CD4-positive, alpha-beta T cell (primary cell): Measurements from ENCODE around the gene RBM46. TPM values are rescaled to one million over a fixed set of nuclear protein-coding genes. Genes with fewer than 3 reads are reported as not detected.

Experiments used
- ATAC-seq: fragments of 200-7000 bp; cut with Tn5 transposase; one replicate; pipeline ENCODE4 v1.10.0; 2022; ENCODE audit warnings: mild to moderate bottlenecking; ENCODE audit not compliant: poor library complexity
- CTCF ChIA-PET: fragments of 350-600 bp; sonication (Branson Sonifier 250); formaldehyde crosslinking; loops from one replicate; lab custom pipeline; 2021; ENCODE audit warnings: antibody characterized with exemption, inconsistent platforms; lab: Charles Lee
- POLR2A ChIA-PET: fragments of 350-600 bp; sonication (Branson Sonifier 250); formaldehyde crosslinking; loops from one replicate; lab custom pipeline; 2021; ENCODE audit warnings: antibody characterized with exemption, inconsistent platforms; lab: Charles Lee
- DNase-seq, 14 experiments: peaks; one replicate each; pipeline ENCODE4 v3.0.0-alpha.2; 2013 to 2020; ENCODE audit warnings: mixed read lengths in 2 of 14
- H3K27ac ChIP-seq, 2 donors: one replicate each; pipeline versions ENCODE4 v1.5.1 to v1.7.0; 2013; ENCODE audit warnings: low read length in 2 of 2, low read depth in 1 of 2, mild to moderate bottlenecking in 1 of 2
- H3K27me3 ChIP-seq, 2 experiments: 1 replicate in 1 of 2; 2 replicates in 1 of 2; pipeline versions ENCODE4 v1.6.1 to v1.7.0; 2013; ENCODE audit warnings: low read length in 2 of 2, control low read depth in 1 of 2, mild to moderate bottlenecking in 1 of 2, moderate library complexity in 1 of 2; ENCODE audit not compliant: insufficient read depth in 2 of 2, control insufficient read depth in 1 of 2
- H3K36me3 ChIP-seq: one replicate; pipeline ENCODE4 v1.6.1; 2013; ENCODE audit warnings: low read length, control low read depth; ENCODE audit not compliant: insufficient read depth
- H3K4me1 ChIP-seq: one replicate; pipeline ENCODE4 v1.6.1; 2013; ENCODE audit warnings: low read length, control low read depth; ENCODE audit not compliant: insufficient read depth
- H3K4me3 ChIP-seq: one replicate; pipeline ENCODE4 v1.5.1; 2013; ENCODE audit warnings: mild to moderate bottlenecking, low read length, moderate library complexity
- H3K9me3 ChIP-seq, 2 experiments: 1 replicate in 1 of 2; 2 replicates in 1 of 2; pipeline versions ENCODE4 v1.6.1 to v1.7.0; 2013; ENCODE audit warnings: low read length in 2 of 2, mild to moderate bottlenecking in 2 of 2, control low read depth in 1 of 2, moderate library complexity in 1 of 2; ENCODE audit not compliant: control insufficient read depth in 1 of 2, insufficient read depth in 1 of 2
- H3K27ac Mint-ChIP-seq: one replicate; pipeline ENCODE4 v1.8.0; 2020; ENCODE audit warnings: mixed read lengths
- H3K27me3 Mint-ChIP-seq: one replicate; pipeline ENCODE4 v1.8.0; 2021; ENCODE audit warnings: mixed read lengths
- H3K36me3 Mint-ChIP-seq: one replicate; pipeline ENCODE4 v1.8.0; 2021; ENCODE audit warnings: low read depth, mixed read lengths
- H3K4me1 Mint-ChIP-seq: one replicate; pipeline ENCODE4 v1.8.0; 2021; ENCODE audit warnings: low read depth, mixed read lengths
- H3K4me3 Mint-ChIP-seq: one replicate; pipeline ENCODE4 v1.8.0; 2020; ENCODE audit warnings: mild to moderate bottlenecking, mixed read lengths
- H3K9me3 Mint-ChIP-seq: one replicate; pipeline ENCODE4 v1.8.0; 2020; ENCODE audit warnings: mixed read lengths
- intact Hi-C, 2 experiments: fragments of 100-400 bp; cut with DNase I in 1 of 2; cut with micrococcal nuclease in 1 of 2; formaldehyde crosslinking; loops; one replicate each; pipeline versions ENCODE4 v1.15.1 to v1.9.0; 2023 to 2025; cut with DNase I, micrococcal nuclease
- total RNA-seq, 174 experiments: library from RNA in 2 of 174; stranded (reverse) in 2 of 174; gene quantifications; one replicate each; pipeline ENCODE4 v1.2.3 and lab custom pipeline; 2021 to 2026
- TF ChIP-seq, protein P1 (sequence below): fragments of 200-600 bp; IDR thresholded peaks from one replicate; pipeline ENCODE4 v1.8.0; 2022; ENCODE audit warnings: antibody characterized with exemption, mild to moderate bottlenecking

The RBM46 gene
- total RNA-seq, 2 experiments from 2014 or later, result not detected

DNA sequence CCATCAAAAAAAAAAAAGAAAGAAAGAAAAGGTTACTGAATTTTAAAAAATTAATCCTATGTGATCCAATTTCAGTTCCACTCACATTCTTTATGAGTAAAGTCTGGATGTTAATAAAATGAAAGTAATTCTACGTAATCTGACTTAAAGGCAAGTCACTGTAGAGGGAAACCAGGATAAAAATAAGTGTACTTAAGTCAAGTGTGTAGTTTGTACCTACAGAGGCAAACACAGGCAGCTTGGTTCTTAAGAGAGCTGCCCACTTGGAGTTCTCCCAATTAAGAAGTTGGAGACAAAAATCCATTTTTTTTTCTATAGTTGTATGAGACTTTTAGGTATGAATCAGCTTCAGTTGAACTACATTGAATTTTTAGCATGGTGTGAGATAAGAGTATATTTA is 44.3 kb upstream of the RBM46 start:
- ATAC-seq (no peak), DNase-seq (no peak)
- TF ChIP-seq, protein P1, sequence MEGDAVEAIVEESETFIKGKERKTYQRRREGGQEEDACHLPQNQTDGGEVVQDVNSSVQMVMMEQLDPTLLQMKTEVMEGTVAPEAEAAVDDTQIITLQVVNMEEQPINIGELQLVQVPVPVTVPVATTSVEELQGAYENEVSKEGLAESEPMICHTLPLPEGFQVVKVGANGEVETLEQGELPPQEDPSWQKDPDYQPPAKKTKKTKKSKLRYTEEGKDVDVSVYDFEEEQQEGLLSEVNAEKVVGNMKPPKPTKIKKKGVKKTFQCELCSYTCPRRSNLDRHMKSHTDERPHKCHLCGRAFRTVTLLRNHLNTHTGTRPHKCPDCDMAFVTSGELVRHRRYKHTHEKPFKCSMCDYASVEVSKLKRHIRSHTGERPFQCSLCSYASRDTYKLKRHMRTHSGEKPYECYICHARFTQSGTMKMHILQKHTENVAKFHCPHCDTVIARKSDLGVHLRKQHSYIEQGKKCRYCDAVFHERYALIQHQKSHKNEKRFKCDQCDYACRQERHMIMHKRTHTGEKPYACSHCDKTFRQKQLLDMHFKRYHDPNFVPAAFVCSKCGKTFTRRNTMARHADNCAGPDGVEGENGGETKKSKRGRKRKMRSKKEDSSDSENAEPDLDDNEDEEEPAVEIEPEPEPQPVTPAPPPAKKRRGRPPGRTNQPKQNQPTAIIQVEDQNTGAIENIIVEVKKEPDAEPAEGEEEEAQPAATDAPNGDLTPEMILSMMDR, result no peak
- Histone ChIP-seq H3K27ac (no peak overlapping the region), H3K36me3 (no peaks in the 10 kb centered on the region), H3K4me1 (peaks cover under 1% of the 10 kb centered on the region), H3K4me3 (no peak overlapping the region), H3K27me3 (peaks cover 20 to 21% of the 10 kb centered on the region in 2 experiments), H3K9me3 (peaks cover 0 to 4% of the 10 kb centered on the region in 2 experiments)
- intact Hi-C loops, result no loop called here
- Mint-ChIP-seq H3K36me3 (no peaks in the 10 kb centered on the region), H3K4me1 (no peaks in the 10 kb centered on the region), H3K4me3 (no peak overlapping the region), H3K27me3 (peaks cover 57% of the 10 kb centered on the region), H3K27ac (no peak overlapping the region), H3K9me3 (no peaks in the 10 kb centered on the region)
- POLR2A ChIA-PET, result no interaction called here
- CTCF ChIA-PET, result no interaction called here

GRCh38 chr4:154738426-154738825 is 42.6 kb upstream of the RBM46 start:
- no peak overlapping the region for H3K4me3 ChIP-seq
- POLR2A ChIA-PET, result no interaction called here
- TF ChIP-seq, protein P1, result no peak
- no peak for ATAC-seq
- intact Hi-C loops, result no loop called here
- peaks cover 17% of the 10 kb centered on the region for H3K4me1 ChIP-seq
- no peak overlapping the region for H3K4me3 Mint-ChIP-seq
- peaks cover 61% of the 10 kb centered on the region for H3K27me3 Mint-ChIP-seq
- no peaks in the 10 kb centered on the region for H3K36me3 Mint-ChIP-seq
- CTCF ChIA-PET, result no interaction called here
- H3K9me3 Mint-ChIP-seq, result no peaks in the 10 kb centered on the region
- H3K27ac ChIP-seq, result no peak overlapping the region
- H3K36me3 ChIP-seq, result no peaks in the 10 kb centered on the region
- H3K9me3 ChIP-seq, result peaks cover 0 to 20% of the 10 kb centered on the region in 2 experiments
- peaks cover 3% of the 10 kb centered on the region for H3K4me1 Mint-ChIP-seq
- no peak for DNase-seq
- H3K27ac Mint-ChIP-seq, result no peak overlapping the region
- H3K27me3 ChIP-seq, result peaks cover 34 to 35% of the 10 kb centered on the region in 2 experiments

DNA sequence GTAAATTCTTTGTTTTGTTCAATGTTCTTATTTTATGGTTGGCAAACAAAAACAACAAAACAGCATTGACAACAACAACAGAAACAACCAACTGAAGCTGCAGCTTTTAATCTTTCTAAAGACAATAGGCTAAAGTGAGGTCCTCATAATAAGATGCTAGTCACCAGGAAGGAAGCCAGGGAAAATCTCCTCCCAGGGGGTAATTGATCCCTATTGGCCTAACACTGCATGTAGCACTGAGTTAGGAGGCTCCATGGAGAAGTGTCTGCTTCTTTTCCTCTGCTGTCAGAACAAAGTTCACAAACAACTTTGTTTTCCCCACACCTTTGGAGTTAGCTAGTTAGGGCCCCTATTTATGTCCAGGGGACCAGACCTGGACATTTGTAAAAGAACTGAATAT is 42.0 kb upstream of the RBM46 start:
- Histone ChIP-seq H3K4me3 (no peak overlapping the region), H3K36me3 (no peaks in the 10 kb centered on the region), H3K9me3 (peaks cover 0 to 27% of the 10 kb centered on the region in 2 experiments), H3K27me3 (peaks cover 41 to 42% of the 10 kb centered on the region in 2 experiments), H3K27ac (no peak overlapping the region), H3K4me1 (peaks cover 23% of the 10 kb centered on the region)
- POLR2A ChIA-PET, result no interaction called here
- Mint-ChIP-seq H3K4me3 (no peak overlapping the region), H3K27me3 (peaks cover 68% of the 10 kb centered on the region), H3K36me3 (no peaks in the 10 kb centered on the region), H3K4me1 (peaks cover 5% of the 10 kb centered on the region), H3K9me3 (no peaks in the 10 kb centered on the region), H3K27ac (no peak overlapping the region)
- TF ChIP-seq, protein P1, result no peak
- intact Hi-C loops, result no loop called here
- ATAC-seq (no peak), DNase-seq (no peak)
- CTCF ChIA-PET, result no interaction called here
